ENCODE measurements around the gene COPS3. TPM values are rescaled to one million over a fixed set of nuclear protein-coding genes. Genes with fewer than 3 reads are reported as not detected.
A peak's percentile ranks its signal among the peaks of the same experiment; 100 is the strongest.

Gene COPS3
- total and polyA plus RNA-seq, 9 of the 15 experiments (the other 6 are each of a cell fraction or from before 2014, with no cell fraction given): 92.4 to 295 (median 167) TPM

DNA sequence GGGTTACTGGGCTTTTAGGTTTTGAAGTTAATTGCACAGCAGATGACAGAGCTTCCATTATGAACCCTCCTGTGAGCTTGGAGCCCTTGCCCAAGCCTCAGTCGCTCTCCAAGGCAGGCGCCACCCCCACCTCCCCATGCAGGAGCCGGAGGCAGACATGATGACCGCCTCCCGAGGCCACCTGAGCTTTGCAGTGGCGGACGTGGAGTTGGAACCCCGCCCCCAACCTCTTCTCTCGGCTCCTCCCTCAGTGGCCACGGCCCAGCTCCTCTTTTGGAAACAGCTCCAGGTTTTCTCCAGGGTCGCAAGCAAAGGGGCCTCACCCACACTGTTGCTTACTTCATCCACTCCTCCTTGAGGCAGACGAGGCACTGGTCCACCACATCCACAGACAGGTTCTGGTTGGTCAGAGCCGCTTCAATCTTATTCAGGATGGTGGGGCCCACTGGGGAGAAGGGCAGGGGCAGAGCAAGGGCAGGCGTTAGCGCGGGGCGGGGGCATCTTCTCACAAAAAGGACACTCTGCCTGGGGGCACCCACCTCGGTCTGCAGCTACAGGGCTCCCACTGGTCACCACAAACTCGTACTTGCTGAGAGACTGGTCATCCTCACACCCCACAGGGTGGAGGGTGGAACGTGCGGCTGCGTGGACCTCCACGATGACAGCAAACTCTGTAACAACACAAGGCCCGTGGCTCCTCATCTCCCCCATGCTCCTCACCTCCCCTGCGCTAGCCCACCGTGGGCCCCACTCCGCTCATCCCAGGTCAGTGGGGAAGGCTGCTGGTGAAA lies 66.2 kb downstream of the COPS3 start:
- no peak for DNase-seq (ENCODE audit: extremely low read depth in 1 of 4, low spot score in 3 of 4)
- Histone ChIP-seq H2AFZ (ENCODE audit: low read depth, low read length) (no peak overlapping the region), H3K9me1 (ENCODE audit: control insufficient read depth, insufficient read depth, low read length) (no peaks in the 10 kb centered on the region), H3K9ac (ENCODE audit: insufficient read depth in 1 of 2, low read depth in 2 of 2, low read length in 2 of 2) (no peak overlapping the region; a peak in 1 of 4 replicates), H3K4me2 (ENCODE audit: insufficient read depth, low read length) (no peak overlapping the region), H3K27me3 (ENCODE audit: control insufficient read depth in 2 of 2, insufficient read depth in 2 of 2, low read length in 2 of 2) (no peaks in the 10 kb centered on the region), H3K36me3 (ENCODE audit: control insufficient read depth, insufficient read depth, low read length) (peaks cover 64% of the 10 kb centered on the region; the same call in 2 of the 3 replicates), H3K4me1 (replicated peaks in 1 of 2; ENCODE audit: control insufficient read depth in 2 of 2, insufficient read depth in 2 of 2, low read length in 2 of 2) (peaks cover 0 to 11% of the 10 kb centered on the region in 2 experiments; a peak in 2 of 5 replicates), H3K4me3 (no peak overlapping the region), H3K27ac (ENCODE audit: extremely low read depth, low read depth, low read length) (no peak overlapping the region), H3K9me3 (replicated peaks; ENCODE audit: control insufficient read depth, insufficient read depth, low read depth, low read length) (no peaks in the 10 kb centered on the region), H4K20me1 (replicated peaks; ENCODE audit: control insufficient read depth, insufficient read depth, low read length) (no peaks in the 10 kb centered on the region; the same call in 1 of the 2 replicates), H3K79me2 (ENCODE audit: control insufficient read depth, insufficient read depth, low read length) (no peaks in the 10 kb centered on the region)
- CTCF ChIA-PET (ENCODE audit: low intra/inter-chr PET ratio): no interaction called here
- TF ChIP-seq ZNF184 (CRISPR knock-in tag; IDR thresholded peaks at IDR 0.05): no peak
- no peak for TF ChIP-seq NONO (IDR thresholded peaks at IDR 0.05; ENCODE audit: low read depth in 2 of 2, low read length in 1 of 2)
- TF ChIP-seq POLR2G (IDR thresholded peaks at IDR 0.05; ENCODE audit: low read depth, low read length): 0 out of 2 replicates have a peak, but pooled peaks have one; percentile 17
- in situ Hi-C loops (cut with MboI): no loop called here
- 84% methylated on average over 17 of the region's 27 CpGs for WGBS (ENCODE audit: insufficient coverage, low coverage, missing lambda C conversion rate)
- ATAC-seq: no peak
- BruUV-seq (replicated peaks): no TSS peak
- FAIRE-seq: no peak
- intact Hi-C loops (cut with micrococcal nuclease): no loop called here
- POLR2A ChIA-PET: interaction anchor here (0.8 to 1.6 kb wide), 2 partner anchors 8 to 10 kb away, joined by 3 to 4 read pairs; no protein-coding TSS in a partner anchor

DNA sequence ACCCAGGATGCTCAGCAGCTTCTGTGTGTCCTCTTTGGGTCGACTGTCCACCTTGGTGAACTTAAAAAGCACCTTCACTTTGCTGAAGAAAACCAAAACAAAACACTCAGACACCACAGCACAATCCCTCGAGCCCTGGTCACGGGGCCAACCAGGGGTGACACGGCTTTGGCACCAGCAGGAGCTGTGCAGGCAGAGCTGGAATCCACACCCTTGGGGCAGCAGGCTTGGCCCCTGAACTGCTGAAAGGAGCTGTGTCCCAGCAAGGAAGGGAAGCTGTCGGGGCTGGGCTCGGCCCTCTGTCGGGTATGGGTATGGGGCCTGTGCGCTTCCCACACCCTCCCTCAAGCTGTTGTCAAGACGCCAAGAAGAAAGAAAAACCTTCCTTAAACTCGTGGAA lies 67.3 kb downstream of the COPS3 start:
- WGBS (ENCODE audit: insufficient coverage, low coverage, missing lambda C conversion rate): 100% methylated on average over 4 of the region's 10 CpGs
- DNase-seq (ENCODE audit: extremely low read depth in 1 of 4, low spot score in 3 of 4) (no peak), ATAC-seq (no peak), FAIRE-seq (no peak)
- no peak overlapping the region for H3K27ac ChIP-seq (ENCODE audit: extremely low read depth, low read depth, low read length)
- no peak overlapping the region for H3K4me2 ChIP-seq (ENCODE audit: insufficient read depth, low read length)
- H3K9ac ChIP-seq (ENCODE audit: insufficient read depth in 1 of 2, low read depth in 2 of 2, low read length in 2 of 2): no peak overlapping the region
- BruUV-seq (replicated peaks): no TSS peak
- no peak overlapping the region for H2AFZ ChIP-seq (ENCODE audit: low read depth, low read length)
- H3K9me1 ChIP-seq (ENCODE audit: control insufficient read depth, insufficient read depth, low read length): no peaks in the 10 kb centered on the region
- H3K4me1 ChIP-seq (replicated peaks in 1 of 2; ENCODE audit: control insufficient read depth in 2 of 2, insufficient read depth in 2 of 2, low read length in 2 of 2): peaks cover 0 to 11% of the 10 kb centered on the region in 2 experiments; a peak in 2 of 5 replicates
- ChIA-PET POLR2A (interaction anchor here (0.8 to 1.6 kb wide), 2 partner anchors 9 to 11 kb away, joined by 3 to 4 read pairs; no protein-coding TSS in a partner anchor), CTCF (ENCODE audit: low intra/inter-chr PET ratio) (no interaction called here)
- H3K79me2 ChIP-seq (ENCODE audit: control insufficient read depth, insufficient read depth, low read length): no peaks in the 10 kb centered on the region
- no peaks in the 10 kb centered on the region for H3K9me3 ChIP-seq (replicated peaks; ENCODE audit: control insufficient read depth, insufficient read depth, low read depth, low read length)
- no peaks in the 10 kb centered on the region; the same call in 1 of the 2 replicates for H4K20me1 ChIP-seq (replicated peaks; ENCODE audit: control insufficient read depth, insufficient read depth, low read length)
- no peak overlapping the region for H3K4me3 ChIP-seq
- no peaks in the 10 kb centered on the region for H3K27me3 ChIP-seq (ENCODE audit: control insufficient read depth in 2 of 2, insufficient read depth in 2 of 2, low read length in 2 of 2)
- peaks cover 62% of the 10 kb centered on the region; the same call in 2 of the 3 replicates for H3K36me3 ChIP-seq (ENCODE audit: control insufficient read depth, insufficient read depth, low read length)
- in situ Hi-C loops (cut with MboI) (no loop called here), intact Hi-C loops (cut with micrococcal nuclease) (no loop called here)
- no peak for TF ChIP-seq ZNF780A (CRISPR knock-in tag; IDR thresholded peaks at IDR 0.05)
- no peak for TF ChIP-seq SRSF3 (IDR thresholded peaks at IDR 0.05; ENCODE audit: insufficient read depth, low read length)
- TF ChIP-seq FOXK1 (CRISPR knock-in tag; IDR thresholded peaks at IDR 0.05; ENCODE audit: borderline replicate concordance): no peak
- no peak for TF ChIP-seq U2AF1 (optimal IDR thresholded peaks at IDR 0.05; ENCODE audit: low read depth, low read length)
- no peak for TF ChIP-seq POLR2H (tag; IDR thresholded peaks at IDR 0.05; ENCODE audit: low read depth)
- TF ChIP-seq ATF7 (IDR thresholded peaks at IDR 0.05): no peak
- no peak for TF ChIP-seq KAT7 (CRISPR knock-in tag; IDR thresholded peaks at IDR 0.05; ENCODE audit: borderline replicate concordance)
- no peak for TF ChIP-seq ZNF253 (CRISPR knock-in tag; conservative IDR thresholded peaks at IDR 0.05)
- TF ChIP-seq ZNF766 (CRISPR knock-in tag; conservative IDR thresholded peaks at IDR 0.05): no peak
- TF ChIP-seq, protein P1, sequence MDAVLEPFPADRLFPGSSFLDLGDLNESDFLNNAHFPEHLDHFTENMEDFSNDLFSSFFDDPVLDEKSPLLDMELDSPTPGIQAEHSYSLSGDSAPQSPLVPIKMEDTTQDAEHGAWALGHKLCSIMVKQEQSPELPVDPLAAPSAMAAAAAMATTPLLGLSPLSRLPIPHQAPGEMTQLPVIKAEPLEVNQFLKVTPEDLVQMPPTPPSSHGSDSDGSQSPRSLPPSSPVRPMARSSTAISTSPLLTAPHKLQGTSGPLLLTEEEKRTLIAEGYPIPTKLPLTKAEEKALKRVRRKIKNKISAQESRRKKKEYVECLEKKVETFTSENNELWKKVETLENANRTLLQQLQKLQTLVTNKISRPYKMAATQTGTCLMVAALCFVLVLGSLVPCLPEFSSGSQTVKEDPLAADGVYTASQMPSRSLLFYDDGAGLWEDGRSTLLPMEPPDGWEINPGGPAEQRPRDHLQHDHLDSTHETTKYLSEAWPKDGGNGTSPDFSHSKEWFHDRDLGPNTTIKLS (IDR thresholded peaks at IDR 0.05; ENCODE audit: borderline replicate concordance, low read depth): no peak

Measured in K562 (cell line).